ENCODE data around the gene TCF7L1.

- TF ChIP-seq POLR2A (IDR thresholded peaks at IDR 0.05) (no peak), CTCF (IDR thresholded peaks at IDR 0.05) (no peak)
These were observed 185.3 kb downstream of the TCF7L1 start for GRCh38 chr2:85318222-85319074.

All from uterus (tissue), 2 donors.